Gastroesophageal sphincter (tissue), 4 donors: ENCODE measurements around the gene KCNC3. TPM values are rescaled to one million over a fixed set of nuclear protein-coding genes. Genes with fewer than 3 reads are reported as not detected.
A peak's percentile ranks its signal among the peaks of the same experiment; 100 is the strongest.

ENCODE experiments used
- ATAC-seq: fragments of 150-250 bp; one replicate; pipeline ENCODE4 v1.9.1; 2016; ENCODE audit warnings: mild to moderate bottlenecking, moderate library complexity
- H3K27ac ChIP-seq, 4 donors: fragments of 200-600 bp; sonication (generic) in 3 of 4; 1 replicate in 3 of 4; 2 replicates in 1 of 4; pipeline ENCODE4 v1.5.1; 2016 to 2019
- H3K27me3 ChIP-seq: fragments of 200-600 bp; sonication (generic); one replicate; pipeline ENCODE4 v1.5.1; 2019
- H3K36me3 ChIP-seq, 2 donors: fragments of 200-600 bp; sonication (generic); one replicate each; pipeline ENCODE4 v1.5.1; 2019; ENCODE audit warnings: control low read depth in 1 of 2
- H3K4me1 ChIP-seq, 3 donors: fragments of 200-600 bp; sonication (generic); 1 replicate in 2 of 3; 2 replicates in 1 of 3; pipeline ENCODE4 v1.5.1; 2016 to 2019; ENCODE audit warnings: control low read depth in 2 of 3
- H3K4me3 ChIP-seq, 2 donors: fragments of 200-600 bp; sonication (generic); one replicate each; pipeline ENCODE4 v1.5.1; 2019; ENCODE audit warnings: mild to moderate bottlenecking in 1 of 2, moderate library complexity in 1 of 2
- H3K9me3 ChIP-seq, 3 donors: fragments of 200-600 bp; sonication (generic); one replicate each; pipeline ENCODE4 v1.5.1; 2017 to 2019; ENCODE audit warnings: control low read depth in 2 of 3
- CTCF ChIP-seq, 4 experiments: fragments of 200-600 bp in 2 of 4; fragments of 450-650 bp in 2 of 4; sonication (generic) in 1 of 4; IDR thresholded peaks; one replicate each; pipeline ENCODE4 v1.5.1; 2017 to 2019; ENCODE audit warnings: antibody characterized with exemption in 4 of 4, mild to moderate bottlenecking in 2 of 4, moderate library complexity in 2 of 4
- EP300 ChIP-seq: sonication (generic); formaldehyde crosslinking; IDR thresholded peaks from one replicate; pipeline ENCODE4 v1.6.1; 2017; ENCODE audit warnings: antibody characterized with exemption, mild to moderate bottlenecking
- POLR2A ChIP-seq, 2 donors: fragments of 450-650 bp; IDR thresholded peaks; one replicate each; pipeline ENCODE4 v1.6.1; 2017; ENCODE audit warnings: antibody characterized with exemption in 2 of 2, mild to moderate bottlenecking in 2 of 2, moderate library complexity in 1 of 2
- POLR2AphosphoS5 ChIP-seq: sonication (generic); formaldehyde crosslinking; IDR thresholded peaks from one replicate; pipeline ENCODE4 v1.6.1; 2017; ENCODE audit warnings: antibody characterized with exemption
- WGBS, 2 donors: methylation state at CpG; one replicate each; pipeline ENCODE4 v1.1.5; 2018; ENCODE audit warnings: low coverage in 1 of 2; 5-methylcytosine and 5-hydroxymethylcytosine counted together
- total RNA-seq, 4 donors: library from RNA; depleted of rRNA; stranded (reverse); fragments of >200 nt; gene quantifications; one replicate each; pipeline ENCODE4 v1.1.0, GENCODE V29; 2016

Gene KCNC3
- total RNA-seq = under 1 TPM in 3 of 4 donors, not detected in 1; 0.16 to 0.67 (median 0.58) TPM

- peaks cover 85% of the 10 kb centered on the region for H3K27me3 ChIP-seq
- no peaks in the 10 kb centered on the region for H3K36me3 ChIP-seq
- no peaks in the 10 kb centered on the region for H3K9me3 ChIP-seq
- peaks cover 0 to 82% (median 25%) of the 10 kb centered on the region in 3 donors for H3K4me1 ChIP-seq
- H3K4me3 ChIP-seq = peak within 1 kb of the TSS in 1 of 2 donors; percentile 49
- 1 to 4% methylated on average over 10 to 25 of the region's 43 CpGs for WGBS, 2 donors
- peak within 1 kb of the TSS in 3 of 4 donors; percentile 78 to 90 (median 83) for H3K27ac ChIP-seq
- peak; percentile 91 for ATAC-seq
- TF ChIP-seq EP300 (no peak), CTCF (IDR thresholded peaks at IDR 0.05) (no peak), POLR2A (IDR thresholded peaks at IDR 0.05) (peak in 1 of 2 donors; percentile 10), POLR2AphosphoS5 (peak; percentile 20)
These were observed at the start of gene KCNC3 for GRCh38 chr19:50329146-50329925. Gene KCNC3, minus strand, starts transcription at chr19:50329377. Its CDS starts 295 bp downstream, at chr19:50329082.

GRCh38 chr19:50378863-50379236 is 49.7 kb upstream of the KCNC3 start:
- H3K36me3 ChIP-seq = peaks cover 0 to 57% of the 10 kb centered on the region in 2 donors
- no peak for TF ChIP-seq EP300
- TF ChIP-seq POLR2A (IDR thresholded peaks at IDR 0.05) = no peak
- TF ChIP-seq POLR2AphosphoS5 = no peak
- no peak for TF ChIP-seq CTCF (IDR thresholded peaks at IDR 0.05)
- H3K4me3 ChIP-seq = no peak overlapping the region
- no peak overlapping the region for H3K27ac ChIP-seq
- H3K27me3 ChIP-seq = no peaks in the 10 kb centered on the region
- H3K9me3 ChIP-seq = no peaks in the 10 kb centered on the region
- H3K4me1 ChIP-seq = peaks cover 0 to 38% (median 3%) of the 10 kb centered on the region in 3 donors
- no peak for ATAC-seq
- no CpG with 5 or more reads among the region's 10 CpGs for WGBS, 2 donors

- WGBS, 2 donors = no CpG with 5 or more reads among the region's 36 CpGs
- H3K4me1 ChIP-seq = peaks cover 0 to 33% (median 3%) of the 10 kb centered on the region in 3 donors
These were observed 49.1 kb upstream of the KCNC3 start for GRCh38 chr19:50378169-50378862.

GRCh38 chr19:50377517-50377916 is 48.3 kb upstream of the KCNC3 start:
- Histone ChIP-seq H3K4me1 (peaks cover 0 to 31% (median 3%) of the 10 kb centered on the region in 3 donors), H3K9me3 (no peaks in the 10 kb centered on the region), H3K27me3 (no peaks in the 10 kb centered on the region), H3K36me3 (peaks cover 0 to 53% of the 10 kb centered on the region in 2 donors), H3K4me3 (peak overlapping the region in 1 of 2 donors; percentile 94), H3K27ac (peak overlapping the region in 3 of 4 donors; percentile 97 to 100 (median 98))
- 54 to 67% methylated on average over 1 to 3 of the region's 9 CpGs for WGBS, 2 donors
- no peak for ATAC-seq
- TF ChIP-seq POLR2A (IDR thresholded peaks at IDR 0.05) (no peak), CTCF (IDR thresholded peaks at IDR 0.05) (no peak), POLR2AphosphoS5 (no peak), EP300 (no peak)

More at GRCh38 chr19:50378169-50378862, 49.1 kb upstream of the KCNC3 start:
- no peak for ATAC-seq
- H3K4me3 ChIP-seq = no peak overlapping the region
- no peaks in the 10 kb centered on the region for H3K9me3 ChIP-seq
- TF ChIP-seq POLR2A (IDR thresholded peaks at IDR 0.05) (no peak), EP300 (no peak), POLR2AphosphoS5 (no peak), CTCF (IDR thresholded peaks at IDR 0.05) (no peak)
- peaks cover 0 to 57% of the 10 kb centered on the region in 2 donors for H3K36me3 ChIP-seq
- no peaks in the 10 kb centered on the region for H3K27me3 ChIP-seq
- H3K27ac ChIP-seq = no peak overlapping the region
